ENCODE data around the gene DTNBP1.

DTNBP1 gene

DNA sequence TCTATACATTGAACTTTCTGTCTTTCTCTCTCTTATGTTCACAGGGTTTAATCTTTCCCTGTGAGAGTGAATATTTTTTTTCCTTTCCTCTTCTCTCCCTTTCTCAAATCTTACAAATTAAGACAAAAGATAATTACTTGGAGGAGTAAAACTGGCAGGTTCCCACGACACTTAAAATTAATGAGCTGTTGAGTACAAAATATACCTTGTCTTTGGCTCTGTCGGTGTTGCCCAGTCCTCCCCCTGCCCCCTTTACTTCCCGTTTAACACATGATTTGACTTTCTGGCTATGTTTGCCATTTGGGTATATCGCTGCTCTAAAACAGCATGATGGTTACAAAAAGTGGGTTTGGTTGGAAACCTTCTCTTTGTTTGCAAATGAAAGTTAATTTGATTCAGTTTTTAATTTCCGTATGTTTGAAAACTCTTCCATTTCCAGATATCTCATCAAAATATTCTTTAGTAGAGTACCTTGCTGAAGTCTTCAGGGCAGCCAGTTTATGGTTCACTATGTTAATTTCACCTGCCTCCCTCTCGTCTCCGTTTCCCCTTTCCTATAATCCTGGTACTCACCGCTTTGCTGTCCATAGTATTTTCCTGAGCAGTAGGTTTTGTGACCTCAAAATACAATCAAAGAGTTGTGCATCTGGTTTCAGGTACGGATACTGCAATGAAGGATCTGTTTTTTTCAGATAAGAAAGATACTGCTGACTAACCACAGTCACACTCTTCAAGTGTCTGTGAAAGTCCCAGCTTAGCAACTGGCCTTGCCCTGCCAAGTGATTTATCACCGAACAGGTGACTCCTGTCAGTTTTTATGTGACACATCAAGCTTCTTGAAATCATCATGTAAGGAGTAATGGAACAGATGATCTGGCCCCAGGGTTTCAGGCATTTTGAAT is 181.2 kb downstream of the DTNBP1 start:
- no peak for DNase-seq (ENCODE audit: low read depth in 2 of 2)

DNA sequence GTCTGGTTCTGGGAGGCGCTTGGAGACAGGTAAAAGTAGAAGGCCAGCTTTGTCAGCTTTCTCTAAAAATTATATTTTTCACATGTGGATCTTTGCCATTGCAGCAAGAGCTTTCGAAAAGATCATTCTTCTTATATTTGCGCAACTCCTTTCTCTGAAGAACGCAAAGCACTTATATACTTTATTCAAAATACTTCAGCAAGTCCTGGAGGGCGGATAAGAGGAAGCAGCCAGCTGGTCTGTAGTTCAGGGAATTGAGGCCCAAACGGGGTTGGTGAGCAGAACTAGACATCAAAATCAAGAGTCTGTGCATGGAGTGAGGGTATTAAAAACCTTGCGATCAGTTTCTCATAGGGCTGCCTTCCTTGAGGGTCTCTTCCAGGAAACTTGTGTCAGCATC is 182.3 kb downstream of the DTNBP1 start:
- DNase-seq (ENCODE audit: low read depth in 2 of 2), result no peak

DNA sequence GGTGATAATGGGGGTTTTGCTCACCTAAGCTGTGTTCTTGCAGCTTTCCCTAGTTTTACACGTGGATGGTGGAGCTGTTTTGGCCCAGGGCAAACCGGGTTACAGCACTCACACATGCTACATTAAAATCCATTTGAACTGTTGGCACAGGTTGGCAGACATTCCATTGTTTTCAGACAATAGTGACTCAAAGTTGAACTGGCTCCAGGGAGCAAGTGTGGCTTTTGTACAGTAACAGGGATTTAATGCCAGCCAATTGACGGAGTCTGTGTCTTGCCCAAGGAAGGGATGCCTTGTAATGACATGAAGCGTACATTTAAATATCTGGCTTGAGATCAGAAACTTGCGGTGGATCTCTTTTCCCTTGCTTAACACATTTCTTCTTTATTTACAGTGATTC is 183.1 kb downstream of the DTNBP1 start:
- DNase-seq (ENCODE audit: low read depth in 2 of 2), result no peak

DNA sequence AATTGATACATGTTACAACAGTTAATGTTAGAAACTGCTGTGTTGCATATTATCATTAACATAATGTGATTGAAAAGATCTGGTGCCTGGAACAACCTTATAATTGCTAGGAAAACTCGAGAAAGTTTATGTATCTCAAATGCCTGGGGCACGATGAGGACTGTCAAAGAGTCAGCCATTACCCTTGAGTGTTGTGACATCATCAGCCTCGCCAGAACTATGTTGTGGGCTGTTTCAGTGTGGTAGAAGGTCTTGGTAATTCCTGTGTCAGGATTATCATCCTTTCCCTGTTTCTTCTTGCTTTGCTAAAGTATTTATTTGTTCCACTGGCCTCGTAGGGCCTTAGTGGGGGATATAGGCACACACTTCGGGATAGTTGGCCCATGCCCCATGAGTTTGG is 185.1 kb downstream of the DTNBP1 start:
- no peak for DNase-seq (ENCODE audit: low read depth in 2 of 2)

DNA sequence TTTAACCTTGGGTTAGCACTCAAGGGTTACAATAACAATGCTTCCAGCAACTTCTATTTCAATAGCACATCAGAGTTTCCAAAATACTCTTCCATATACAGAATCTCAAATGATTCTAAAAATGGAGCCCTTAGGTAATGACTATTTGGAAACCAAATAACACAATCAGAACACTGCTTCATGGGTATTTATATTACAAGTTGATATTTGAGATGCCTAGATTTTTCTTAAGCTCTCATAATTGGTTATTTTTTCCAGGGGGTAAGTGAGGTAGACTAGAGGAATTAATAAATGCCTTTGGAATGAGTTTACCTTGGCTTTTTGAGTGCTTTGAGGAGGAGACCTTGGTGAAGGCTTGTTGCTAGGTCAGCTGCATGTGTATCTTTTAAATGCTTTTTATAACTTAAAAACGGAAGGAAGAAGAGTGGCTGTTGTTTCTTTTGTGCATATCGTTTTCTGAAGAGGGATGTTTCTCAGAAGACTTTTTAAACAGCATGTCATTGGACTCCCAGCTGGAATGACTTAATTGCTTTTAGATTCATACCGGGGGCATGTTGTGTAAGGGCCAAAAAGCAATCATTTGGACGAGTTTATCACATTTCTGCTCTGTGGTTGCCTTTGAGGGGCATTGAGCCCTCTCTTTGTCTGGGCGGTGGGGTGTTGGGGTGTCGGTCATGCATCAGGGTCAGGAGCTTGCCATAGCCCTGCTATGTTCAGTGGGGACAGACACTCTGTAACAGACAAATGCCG is 186.0 kb downstream of the DTNBP1 start:
- no peak for DNase-seq (ENCODE audit: low read depth in 2 of 2)

DNA sequence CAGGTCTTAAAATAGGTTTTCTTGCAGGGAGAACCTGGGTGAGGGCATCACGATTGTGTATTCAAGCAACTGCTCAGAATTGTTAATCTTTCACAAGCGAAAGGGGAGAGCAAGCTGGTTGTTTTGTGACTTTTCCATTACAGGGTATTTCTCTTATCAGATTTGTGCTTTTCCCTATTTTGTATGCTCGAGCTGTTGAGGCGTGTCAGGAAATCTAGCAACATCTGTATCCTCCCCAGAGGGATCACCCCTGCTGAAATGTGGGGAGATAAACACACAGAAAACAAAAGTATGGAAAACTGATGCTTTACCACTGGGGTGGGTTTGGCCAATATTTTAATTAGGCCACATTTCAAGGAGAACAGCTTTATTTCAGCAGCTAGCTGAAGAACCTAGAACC is 187.0 kb downstream of the DTNBP1 start:
- no peak for DNase-seq (ENCODE audit: low read depth in 2 of 2)

DNA sequence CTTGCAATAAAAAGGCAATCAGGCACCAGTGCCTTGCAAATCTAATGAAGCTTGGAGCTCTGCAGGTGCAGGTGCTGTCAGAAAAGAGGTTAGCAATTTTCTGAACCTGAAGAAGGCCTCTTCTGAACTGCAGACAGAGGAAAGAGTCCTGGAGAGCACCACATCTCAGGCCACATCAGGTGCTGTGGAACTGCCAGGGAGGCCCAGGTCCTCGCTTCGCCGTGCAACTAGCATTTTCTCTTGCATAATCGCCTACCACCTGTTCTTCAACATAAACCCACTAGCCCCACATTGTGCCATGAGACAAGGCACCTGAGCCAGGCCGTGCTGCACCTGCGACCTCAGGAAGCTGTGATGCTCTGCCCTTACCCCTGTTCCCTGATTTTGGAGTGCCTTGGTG is 187.6 kb downstream of the DTNBP1 start:
- DNase-seq (ENCODE audit: low read depth in 2 of 2), result no peak

DNA sequence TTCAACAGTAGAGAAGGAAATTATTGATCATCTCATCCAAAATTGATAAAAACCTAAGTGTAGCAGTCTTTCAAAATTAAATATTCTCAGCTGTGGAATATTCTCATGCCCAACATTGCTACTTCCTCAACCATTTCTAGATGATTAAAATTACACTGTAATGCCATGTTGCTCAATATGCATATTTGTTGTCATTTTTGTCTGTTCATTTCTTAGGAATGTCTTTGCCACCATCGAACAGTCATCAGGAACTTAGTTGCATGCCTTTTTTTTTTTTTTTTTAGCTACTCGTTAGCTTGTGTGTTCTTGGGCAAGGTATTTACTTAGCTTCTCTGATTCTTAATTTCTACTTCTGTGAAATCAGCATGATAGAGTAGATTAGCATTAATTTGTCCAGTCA is 188.6 kb downstream of the DTNBP1 start:
- no peak for DNase-seq (ENCODE audit: low read depth in 2 of 2)

DNA sequence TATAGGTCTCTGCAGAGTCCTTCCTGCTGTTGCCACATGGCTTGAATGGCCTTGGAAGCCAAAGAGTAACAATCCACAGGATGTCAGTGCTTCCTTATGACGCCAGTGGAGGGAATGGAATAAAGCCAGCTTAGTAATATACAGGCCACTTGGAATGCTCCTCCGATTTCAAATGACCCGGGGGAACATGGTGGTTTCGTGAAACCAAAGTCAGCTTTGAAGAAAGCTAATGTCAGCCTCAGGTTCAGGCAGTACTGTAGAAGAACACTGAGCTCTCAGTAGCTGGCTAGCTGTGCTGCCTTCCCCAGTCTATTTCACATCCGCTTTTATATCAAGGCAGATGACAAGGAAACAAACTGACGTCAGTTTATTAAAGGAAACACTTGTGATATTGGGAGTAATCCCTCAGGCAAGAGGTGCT is 189.1 kb downstream of the DTNBP1 start:
- DNase-seq (ENCODE audit: low read depth in 2 of 2), result no peak

DNA sequence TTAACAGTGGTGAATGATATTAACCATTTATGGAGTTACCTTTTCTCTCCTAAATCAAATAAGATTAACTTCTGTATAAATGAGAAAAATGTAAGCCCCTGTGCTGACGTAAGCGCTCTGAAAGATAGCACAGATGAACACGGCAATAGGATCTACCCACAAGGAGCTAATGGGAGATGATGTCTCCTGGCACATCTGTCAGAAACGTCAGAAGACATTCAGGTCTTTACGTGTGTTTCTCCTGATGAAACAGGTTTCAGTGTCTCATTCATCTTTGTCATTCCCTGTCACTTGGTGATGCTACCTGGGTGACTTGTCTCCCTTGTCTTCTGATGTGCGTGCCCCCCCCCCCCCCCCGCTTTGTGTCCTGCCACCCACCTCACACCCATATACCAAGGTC is 189.7 kb downstream of the DTNBP1 start:
- no peak for DNase-seq (ENCODE audit: low read depth in 2 of 2)
